Measurements from ENCODE around the gene RABL6. TPM values are rescaled to one million over a fixed set of nuclear protein-coding genes. Genes with fewer than 3 reads are reported as not detected.
A peak's percentile ranks its signal among the peaks of the same experiment; 100 is the strongest.
"Not testable (repeated sequence)": the region's sequence is repeated elsewhere in the genome, so short reads cannot be mapped to it uniquely, and the experiment has no call there.

The RABL6 gene
- total RNA-seq, 2 donors from 2014 or later = 76.6 to 124 TPM

DNA sequence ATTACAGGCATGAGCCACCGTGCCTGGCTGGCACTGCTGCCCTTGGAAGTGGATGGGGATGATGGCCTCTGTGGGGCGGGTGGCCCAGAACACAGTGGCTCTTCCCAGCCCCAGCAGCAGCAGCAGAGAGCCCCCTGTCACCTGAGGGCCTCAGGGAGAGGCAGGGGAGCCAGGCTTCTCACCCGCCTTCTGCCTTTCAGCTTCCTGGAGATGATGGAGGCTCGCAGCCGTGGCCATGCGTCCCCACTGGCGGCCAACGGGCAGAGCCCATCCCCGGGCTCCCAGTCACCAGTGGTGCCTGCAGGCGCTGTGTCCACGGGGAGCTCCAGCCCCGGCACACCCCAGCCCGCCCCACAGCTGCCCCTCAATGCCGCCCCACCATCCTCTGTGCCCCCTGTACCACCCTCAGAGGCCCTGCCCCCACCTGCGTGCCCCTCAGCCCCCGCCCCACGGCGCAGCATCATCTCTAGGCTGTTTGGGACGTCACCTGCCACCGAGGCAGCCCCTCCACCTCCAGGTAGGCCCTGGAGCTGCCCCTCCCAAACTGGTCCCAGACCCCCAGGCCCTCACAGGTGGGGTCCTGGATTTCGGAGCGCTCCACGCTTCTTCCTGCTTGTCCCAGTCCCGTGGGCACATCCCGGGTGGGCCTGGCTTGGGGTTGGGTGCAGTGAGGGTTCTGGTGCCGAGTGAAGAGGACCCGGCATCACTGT lies 29.6 kb downstream of the RABL6 start:
- DNase-seq (ENCODE audit: low spot score) = no peak
- Histone ChIP-seq H3K4me1 (replicated peaks) (peaks cover 2% of the 10 kb centered on the region), H3K36me3 (peaks cover 3 to 6% of the 10 kb centered on the region in 2 donors), H3K27me3 (replicated peaks; ENCODE audit: insufficient read depth) (no peaks in the 10 kb centered on the region), H3K4me3 (no peak overlapping the region), H3K27ac (no peak overlapping the region), H3K9me3 (no peaks in the 10 kb centered on the region)
- TF ChIP-seq POLR2AphosphoS5 (IDR thresholded peaks at IDR 0.05) = no peak
- TF ChIP-seq, protein P1, sequence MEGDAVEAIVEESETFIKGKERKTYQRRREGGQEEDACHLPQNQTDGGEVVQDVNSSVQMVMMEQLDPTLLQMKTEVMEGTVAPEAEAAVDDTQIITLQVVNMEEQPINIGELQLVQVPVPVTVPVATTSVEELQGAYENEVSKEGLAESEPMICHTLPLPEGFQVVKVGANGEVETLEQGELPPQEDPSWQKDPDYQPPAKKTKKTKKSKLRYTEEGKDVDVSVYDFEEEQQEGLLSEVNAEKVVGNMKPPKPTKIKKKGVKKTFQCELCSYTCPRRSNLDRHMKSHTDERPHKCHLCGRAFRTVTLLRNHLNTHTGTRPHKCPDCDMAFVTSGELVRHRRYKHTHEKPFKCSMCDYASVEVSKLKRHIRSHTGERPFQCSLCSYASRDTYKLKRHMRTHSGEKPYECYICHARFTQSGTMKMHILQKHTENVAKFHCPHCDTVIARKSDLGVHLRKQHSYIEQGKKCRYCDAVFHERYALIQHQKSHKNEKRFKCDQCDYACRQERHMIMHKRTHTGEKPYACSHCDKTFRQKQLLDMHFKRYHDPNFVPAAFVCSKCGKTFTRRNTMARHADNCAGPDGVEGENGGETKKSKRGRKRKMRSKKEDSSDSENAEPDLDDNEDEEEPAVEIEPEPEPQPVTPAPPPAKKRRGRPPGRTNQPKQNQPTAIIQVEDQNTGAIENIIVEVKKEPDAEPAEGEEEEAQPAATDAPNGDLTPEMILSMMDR (IDR thresholded peaks at IDR 0.05) = no peak
- TF ChIP-seq POLR2A (IDR thresholded peaks at IDR 0.05) = no peak
- WGBS = 91% methylated on average over 24 of the region's 27 CpGs
- intact Hi-C loops (cut with DNase I) = no loop called here

DNA sequence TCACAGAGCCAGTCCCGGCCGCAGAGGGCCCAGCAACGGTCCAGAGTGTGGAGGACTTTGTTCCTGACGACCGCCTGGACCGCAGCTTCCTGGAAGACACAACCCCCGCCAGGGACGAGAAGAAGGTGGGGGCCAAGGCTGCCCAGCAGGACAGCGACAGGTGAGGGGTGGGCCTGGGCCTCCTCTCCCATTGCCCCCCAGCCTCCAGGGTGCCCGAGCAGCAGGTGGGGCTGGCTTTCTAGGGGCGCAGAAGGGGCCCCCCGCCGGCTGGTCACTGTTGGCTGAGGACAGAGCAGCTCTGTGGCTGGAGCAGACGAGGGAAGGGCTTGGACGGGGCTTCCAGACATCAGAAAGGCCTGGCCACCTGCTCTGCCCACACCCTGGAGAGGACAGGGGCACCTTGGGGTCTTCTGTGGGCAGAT lies 30.1 kb downstream of the RABL6 start:
- WGBS = 85% methylated on average over 15 of the region's 15 CpGs
- DNase-seq (ENCODE audit: low spot score); H3K4me1 ChIP-seq (replicated peaks); H3K4me3 ChIP-seq; intact Hi-C loops (cut with DNase I); H3K27ac ChIP-seq; H3K36me3 ChIP-seq; H3K27me3 ChIP-seq (replicated peaks; ENCODE audit: insufficient read depth); H3K9me3 ChIP-seq: not testable (repeated sequence)

DNA sequence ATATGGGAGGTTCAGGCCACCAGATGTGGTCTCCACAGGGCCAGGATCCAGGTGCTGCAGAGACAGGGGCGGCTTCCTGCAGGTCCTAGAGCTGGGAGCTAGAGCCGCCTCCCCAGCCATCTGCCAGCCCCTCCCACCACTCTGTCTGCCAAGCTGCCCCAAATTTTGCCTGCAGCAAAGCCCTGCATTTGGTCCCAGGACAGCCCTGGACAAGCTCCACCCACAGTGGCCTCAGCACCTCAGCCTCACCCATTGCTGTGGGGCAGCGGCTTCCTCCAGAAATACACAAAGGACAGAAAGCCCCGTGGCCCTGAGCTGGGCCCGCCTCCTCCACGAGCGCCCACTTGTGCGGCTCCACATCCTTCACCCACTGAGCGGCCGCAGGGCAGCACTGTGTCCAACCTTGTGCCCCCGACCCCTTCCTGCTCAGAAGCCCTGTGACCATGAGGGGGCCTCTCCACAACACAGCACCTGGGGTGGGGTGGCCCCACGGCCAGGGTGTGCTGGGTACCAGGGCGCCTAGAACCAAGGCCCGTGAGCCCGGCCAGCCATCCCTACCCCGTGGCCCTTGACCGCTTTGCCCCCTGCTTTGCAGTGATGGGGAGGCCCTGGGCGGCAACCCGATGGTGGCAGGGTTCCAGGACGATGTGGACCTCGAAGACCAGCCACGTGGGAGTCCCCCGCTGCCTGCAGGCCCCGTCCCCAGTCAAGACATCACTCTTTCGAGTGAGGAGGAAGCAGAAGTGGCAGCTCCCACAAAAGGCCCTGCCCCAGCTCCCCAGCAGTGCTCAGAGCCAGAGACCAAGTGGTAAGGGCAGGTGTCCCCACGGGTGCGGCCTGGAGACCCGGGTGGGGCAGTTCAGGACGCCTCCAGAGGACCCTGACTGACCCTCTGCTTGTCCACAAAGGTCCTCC lies 30.8 kb downstream of the RABL6 start:
- Histone ChIP-seq H3K9me3 (no peaks in the 10 kb centered on the region), H3K4me3 (no peak overlapping the region), H3K4me1 (replicated peaks) (peaks cover 6% of the 10 kb centered on the region), H3K36me3 (peaks cover 0 to 3% of the 10 kb centered on the region in 2 donors), H3K27me3 (replicated peaks; ENCODE audit: insufficient read depth) (no peaks in the 10 kb centered on the region), H3K27ac (no peak overlapping the region)
- intact Hi-C loops (cut with DNase I) = no loop called here
- TF ChIP-seq POLR2A (IDR thresholded peaks at IDR 0.05) = no peak
- TF ChIP-seq POLR2AphosphoS5 (IDR thresholded peaks at IDR 0.05) = no peak
- TF ChIP-seq, protein P1 (IDR thresholded peaks at IDR 0.05) = no peak
- 88% methylated on average over 27 of the region's 29 CpGs for WGBS
- DNase-seq (ENCODE audit: low spot score) = no peak

DNA sequence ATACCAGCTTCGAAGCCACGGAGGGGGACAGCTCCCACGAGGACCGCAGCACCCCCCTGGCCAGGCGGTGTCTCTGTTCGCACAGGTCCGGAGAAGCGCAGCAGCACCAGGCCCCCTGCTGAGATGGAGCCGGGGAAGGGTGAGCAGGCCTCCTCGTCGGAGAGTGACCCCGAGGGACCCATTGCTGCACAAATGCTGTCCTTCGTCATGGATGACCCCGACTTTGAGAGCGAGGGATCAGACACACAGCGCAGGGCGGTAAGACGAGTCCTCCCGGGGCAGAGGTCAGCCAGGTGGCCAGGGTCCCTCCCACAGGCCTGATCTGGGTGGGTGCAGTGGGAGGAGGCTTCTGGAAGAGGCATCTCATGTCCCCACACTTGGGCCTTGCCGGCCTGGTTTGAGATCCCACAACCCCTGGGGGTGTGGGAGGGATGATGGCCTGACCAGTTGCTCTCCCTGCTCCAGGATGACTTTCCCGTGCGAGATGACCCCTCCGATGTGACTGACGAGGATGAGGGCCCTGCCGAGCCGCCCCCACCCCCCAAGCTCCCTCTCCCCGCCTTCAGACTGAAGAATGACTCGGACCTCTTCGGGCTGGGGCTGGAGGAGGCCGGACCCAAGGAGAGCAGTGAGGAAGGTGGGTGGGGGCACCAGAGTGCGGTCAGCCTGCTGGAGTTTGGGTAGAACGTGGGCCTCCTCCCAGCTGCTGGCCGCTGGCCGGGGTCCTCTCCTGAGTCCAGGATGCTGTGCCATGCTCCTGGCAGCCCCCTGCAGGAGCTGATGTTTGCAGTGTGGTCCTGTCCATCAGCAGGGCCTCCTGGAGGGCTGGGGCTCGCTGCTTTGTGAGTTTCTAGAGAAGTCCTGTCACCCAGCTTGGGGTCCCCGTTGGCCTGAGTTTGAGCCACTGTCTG lies 31.7 kb downstream of the RABL6 start:
- intact Hi-C loops (cut with DNase I) = loop anchor here (5.0 to 10.0 kb wide), 2 partner anchors 115 to 198 kb away; no protein-coding TSS in a partner anchor
- Histone ChIP-seq H3K36me3 (peaks cover 0 to 3% of the 10 kb centered on the region in 2 donors), H3K27me3 (replicated peaks; ENCODE audit: insufficient read depth) (no peaks in the 10 kb centered on the region), H3K27ac (peak overlapping the region in 1 of 2 donors; percentile 55), H3K9me3 (no peaks in the 10 kb centered on the region), H3K4me1 (replicated peaks) (peaks cover 13% of the 10 kb centered on the region), H3K4me3 (no peak overlapping the region)
- TF ChIP-seq, protein P1 (IDR thresholded peaks at IDR 0.05) = no peak
- TF ChIP-seq POLR2A (IDR thresholded peaks at IDR 0.05) = no peak
- no peak for TF ChIP-seq POLR2AphosphoS5 (IDR thresholded peaks at IDR 0.05)
- WGBS = 83% methylated on average over 36 of the region's 36 CpGs
- no peak for DNase-seq (ENCODE audit: low spot score)
